K562 (cell line): Measurements from ENCODE around the gene CPM. TPM values are rescaled to one million over a fixed set of nuclear protein-coding genes. Genes with fewer than 3 reads are reported as not detected.
A peak's percentile ranks its signal among the peaks of the same experiment; 100 is the strongest.

ENCODE experiments used
- BRCA1 ChIP-seq, 2 experiments: fragments of 450-650 bp in 1 of 2; sonication (generic) in 1 of 2; formaldehyde crosslinking in 1 of 2; IDR thresholded peaks; 2 replicates each; pipeline versions ENCODE4 v1.5.0 to v1.6.1; 2017 to 2020; ENCODE audit warnings: mild to moderate bottlenecking in 1 of 2, missing genetic modification reagents in 1 of 2
- FOXM1 ChIP-seq, 2 experiments: fragments of 450-650 bp in 1 of 2; sonication (generic) in 1 of 2; formaldehyde crosslinking in 1 of 2; IDR thresholded peaks; 2 replicates each; pipeline versions ENCODE4 v1.6.1 to v1.9.0; 2017 to 2022; ENCODE audit warnings: low read depth in 2 of 2, mild to moderate bottlenecking in 2 of 2, missing genetic modification reagents in 1 of 2, moderate library complexity in 1 of 2
- HDAC3 ChIP-seq: fragments of 450-650 bp; IDR thresholded peaks from 2 replicates; pipeline ENCODE4 v1.6.1; 2018; ENCODE audit warnings: borderline replicate concordance, mild to moderate bottlenecking, moderate library complexity; ENCODE audit not compliant: partially characterized antibody
- MAFG ChIP-seq: fragments of 450-650 bp; conservative IDR thresholded peaks from 2 replicates; pipeline ENCODE4 v1.6.1; 2016; ENCODE audit warnings: missing genetic modification characterization, missing compliant biosample characterization
- MXI1 ChIP-seq: IDR thresholded peaks from 2 replicates; pipeline ENCODE4 v1.6.1; 2011; ENCODE audit warnings: low read depth, mild to moderate bottlenecking, improper control_type of control experiment, low read length
- RAD51 ChIP-seq: fragments of 450-650 bp; IDR thresholded peaks from 2 replicates; pipeline ENCODE4 v1.7.1; 2016; ENCODE audit warnings: low read depth, mild to moderate bottlenecking, borderline replicate concordance
- SIN3A ChIP-seq, 2 experiments: fragments of 150-350 bp in 1 of 2; IDR thresholded peaks; 2 replicates each; pipeline ENCODE4 v1.6.1; 2011 to 2016; ENCODE audit warnings: borderline replicate concordance in 2 of 2, low read depth in 2 of 2, low read length in 2 of 2, mild to moderate bottlenecking in 2 of 2, moderate library complexity in 2 of 2; ENCODE audit not compliant: control insufficient read depth in 1 of 2
- TEAD1 ChIP-seq, 2 experiments: fragments of 450-650 bp in 1 of 2; sonication (generic) in 1 of 2; formaldehyde crosslinking; IDR thresholded peaks; 2 replicates each; pipeline versions ENCODE4 v1.4.0 to v1.8.0; 2020 to 2022; ENCODE audit warnings: mild to moderate bottlenecking in 2 of 2, missing genetic modification reagents in 1 of 2
- YBX1 ChIP-seq: fragments of 450-650 bp; IDR thresholded peaks from 2 replicates; pipeline ENCODE4 v1.7.1; 2016; ENCODE audit warnings: mild to moderate bottlenecking
- ZNF589 ChIP-seq: fragments of 200-800 bp; sonication (Bioruptor generic); IDR thresholded peaks from 2 replicates; pipeline ENCODE4 v1.6.1; 2016; ENCODE audit warnings: low read depth, missing genetic modification characterization, missing compliant biosample characterization
- ZNF778 ChIP-seq: fragments of 450-650 bp; formaldehyde crosslinking; IDR thresholded peaks from 2 replicates; pipeline ENCODE4 v1.4.0; 2020; ENCODE audit warnings: mild to moderate bottlenecking, moderate library complexity
- polyA plus RNA-seq, 8 experiments: library from polyadenylated mRNA; depleted of rRNA in 4 of 8; stranded (reverse) in 5 of 8; unstranded in 3 of 8; fragments of >200 nt; fragmentation: Nextera tagmentation in 2 of 8; fragmentation: Illumina TruSeq in 1 of 8; extraction: Ambion mirVana in 2 of 8; extraction: Trizol in 1 of 8; gene quantifications; 2 replicates each; pipeline versions ENCODE4 v1.2.1 to v1.2.3, GENCODE V29; 2011 to 2014; ENCODE audit warnings: inconsistent platforms in 1 of 8, missing spikeins in 1 of 8
- total RNA-seq, 7 experiments: library from RNA; depleted of rRNA in 6 of 7; stranded (reverse); fragments of >200 nt in 6 of 7; fragmentation: Illumina TruSeq in 2 of 7; extraction: Trizol in 2 of 7; gene quantifications; 2 replicates each; pipeline versions ENCODE4 v1.2.1 to v1.2.3, GENCODE V29; 2011 to 2021; ENCODE audit warnings: low replicate concordance in 1 of 7
- TF ChIP-seq, protein P1 (sequence below): sonication (generic); formaldehyde crosslinking; IDR thresholded peaks from 2 replicates; pipeline ENCODE4 v1.9.0; 2022; ENCODE audit warnings: mild to moderate bottlenecking, missing genetic modification reagents
- TF ChIP-seq, protein P2 (sequence below): sonication (generic); formaldehyde crosslinking; IDR thresholded peaks from 2 replicates; pipeline ENCODE4 v1.8.0; 2023; ENCODE audit warnings: mild to moderate bottlenecking, missing genetic modification reagents
- TF ChIP-seq, protein P3 (sequence below): sonication (generic); formaldehyde crosslinking; IDR thresholded peaks from 2 replicates; pipeline ENCODE4 v1.8.0; 2022; ENCODE audit warnings: mild to moderate bottlenecking, missing genetic modification reagents
- TF ChIP-seq, protein P4 (sequence below): fragments of 450-650 bp; formaldehyde crosslinking; IDR thresholded peaks from 2 replicates; pipeline ENCODE4 v1.4.0; 2020; ENCODE audit warnings: mild to moderate bottlenecking, mixed read lengths

Gene CPM
- total and polyA plus RNA-seq, 9 of the 15 experiments (the other 6 are each of a cell fraction or from before 2014, with no cell fraction given): 0.31 TPM; not detected in 8

DNA sequence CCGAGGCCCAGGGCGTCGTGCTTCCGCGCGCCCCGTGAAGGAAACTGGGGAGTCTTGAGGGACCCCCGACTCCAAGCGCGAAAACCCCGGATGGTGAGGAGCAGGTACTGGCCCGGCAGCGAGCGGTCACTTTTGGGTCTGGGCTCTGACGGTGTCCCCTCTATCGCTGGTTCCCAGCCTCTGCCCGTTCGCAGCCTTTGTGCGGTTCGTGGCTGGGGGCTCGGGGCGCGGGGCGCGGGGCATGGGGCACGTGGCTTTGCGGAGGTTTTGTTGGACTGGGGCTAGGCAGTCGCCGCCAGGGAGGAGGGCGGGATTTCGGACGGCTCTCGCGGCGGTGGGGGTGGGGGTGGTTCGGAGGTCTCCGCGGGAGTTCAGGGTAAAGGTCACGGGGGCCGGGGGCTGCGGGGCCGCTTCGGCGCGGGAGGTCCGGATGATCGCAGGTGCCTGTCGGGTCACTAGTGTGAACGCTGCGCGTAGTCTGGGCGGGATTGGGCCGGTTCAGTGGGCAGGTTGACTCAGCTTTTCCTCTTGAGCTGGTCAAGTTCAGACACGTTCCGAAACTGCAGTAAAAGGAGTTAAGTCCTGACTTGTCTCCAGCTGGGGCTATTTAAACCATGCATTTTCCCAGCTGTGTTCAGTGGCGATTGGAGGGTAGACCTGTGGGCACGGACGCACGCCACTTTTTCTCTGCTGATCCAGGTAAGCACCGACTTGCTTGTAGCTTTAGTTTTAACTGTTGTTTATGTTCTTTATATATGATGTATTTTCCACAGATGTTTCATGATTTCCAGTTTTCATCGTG, 124.4 kb downstream of the CPM start (continued):
- no peak for TF ChIP-seq ZNF778 (CRISPR knock-in tag)
- peak; percentile 57 for TF ChIP-seq MAFG (tag)
- no peak for TF ChIP-seq HDAC3
- TF ChIP-seq, protein P1, sequence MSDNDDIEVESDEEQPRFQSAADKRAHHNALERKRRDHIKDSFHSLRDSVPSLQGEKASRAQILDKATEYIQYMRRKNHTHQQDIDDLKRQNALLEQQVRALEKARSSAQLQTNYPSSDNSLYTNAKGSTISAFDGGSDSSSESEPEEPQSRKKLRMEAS (CRISPR knock-in tag): 0 out of 2 replicates have a peak, but pooled peaks have one; percentile 58
- TF ChIP-seq, protein P2, sequence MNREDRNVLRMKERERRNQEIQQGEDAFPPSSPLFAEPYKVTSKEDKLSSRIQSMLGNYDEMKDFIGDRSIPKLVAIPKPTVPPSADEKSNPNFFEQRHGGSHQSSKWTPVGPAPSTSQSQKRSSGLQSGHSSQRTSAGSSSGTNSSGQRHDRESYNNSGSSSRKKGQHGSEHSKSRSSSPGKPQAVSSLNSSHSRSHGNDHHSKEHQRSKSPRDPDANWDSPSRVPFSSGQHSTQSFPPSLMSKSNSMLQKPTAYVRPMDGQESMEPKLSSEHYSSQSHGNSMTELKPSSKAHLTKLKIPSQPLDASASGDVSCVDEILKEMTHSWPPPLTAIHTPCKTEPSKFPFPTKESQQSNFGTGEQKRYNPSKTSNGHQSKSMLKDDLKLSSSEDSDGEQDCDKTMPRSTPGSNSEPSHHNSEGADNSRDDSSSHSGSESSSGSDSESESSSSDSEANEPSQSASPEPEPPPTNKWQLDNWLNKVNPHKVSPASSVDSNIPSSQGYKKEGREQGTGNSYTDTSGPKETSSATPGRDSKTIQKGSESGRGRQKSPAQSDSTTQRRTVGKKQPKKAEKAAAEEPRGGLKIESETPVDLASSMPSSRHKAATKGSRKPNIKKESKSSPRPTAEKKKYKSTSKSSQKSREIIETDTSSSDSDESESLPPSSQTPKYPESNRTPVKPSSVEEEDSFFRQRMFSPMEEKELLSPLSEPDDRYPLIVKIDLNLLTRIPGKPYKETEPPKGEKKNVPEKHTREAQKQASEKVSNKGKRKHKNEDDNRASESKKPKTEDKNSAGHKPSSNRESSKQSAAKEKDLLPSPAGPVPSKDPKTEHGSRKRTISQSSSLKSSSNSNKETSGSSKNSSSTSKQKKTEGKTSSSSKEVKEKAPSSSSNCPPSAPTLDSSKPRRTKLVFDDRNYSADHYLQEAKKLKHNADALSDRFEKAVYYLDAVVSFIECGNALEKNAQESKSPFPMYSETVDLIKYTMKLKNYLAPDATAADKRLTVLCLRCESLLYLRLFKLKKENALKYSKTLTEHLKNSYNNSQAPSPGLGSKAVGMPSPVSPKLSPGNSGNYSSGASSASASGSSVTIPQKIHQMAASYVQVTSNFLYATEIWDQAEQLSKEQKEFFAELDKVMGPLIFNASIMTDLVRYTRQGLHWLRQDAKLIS (CRISPR knock-in tag): peak; percentile 9; the same call in 1 of the 2 replicates
- TF ChIP-seq, protein P3, sequence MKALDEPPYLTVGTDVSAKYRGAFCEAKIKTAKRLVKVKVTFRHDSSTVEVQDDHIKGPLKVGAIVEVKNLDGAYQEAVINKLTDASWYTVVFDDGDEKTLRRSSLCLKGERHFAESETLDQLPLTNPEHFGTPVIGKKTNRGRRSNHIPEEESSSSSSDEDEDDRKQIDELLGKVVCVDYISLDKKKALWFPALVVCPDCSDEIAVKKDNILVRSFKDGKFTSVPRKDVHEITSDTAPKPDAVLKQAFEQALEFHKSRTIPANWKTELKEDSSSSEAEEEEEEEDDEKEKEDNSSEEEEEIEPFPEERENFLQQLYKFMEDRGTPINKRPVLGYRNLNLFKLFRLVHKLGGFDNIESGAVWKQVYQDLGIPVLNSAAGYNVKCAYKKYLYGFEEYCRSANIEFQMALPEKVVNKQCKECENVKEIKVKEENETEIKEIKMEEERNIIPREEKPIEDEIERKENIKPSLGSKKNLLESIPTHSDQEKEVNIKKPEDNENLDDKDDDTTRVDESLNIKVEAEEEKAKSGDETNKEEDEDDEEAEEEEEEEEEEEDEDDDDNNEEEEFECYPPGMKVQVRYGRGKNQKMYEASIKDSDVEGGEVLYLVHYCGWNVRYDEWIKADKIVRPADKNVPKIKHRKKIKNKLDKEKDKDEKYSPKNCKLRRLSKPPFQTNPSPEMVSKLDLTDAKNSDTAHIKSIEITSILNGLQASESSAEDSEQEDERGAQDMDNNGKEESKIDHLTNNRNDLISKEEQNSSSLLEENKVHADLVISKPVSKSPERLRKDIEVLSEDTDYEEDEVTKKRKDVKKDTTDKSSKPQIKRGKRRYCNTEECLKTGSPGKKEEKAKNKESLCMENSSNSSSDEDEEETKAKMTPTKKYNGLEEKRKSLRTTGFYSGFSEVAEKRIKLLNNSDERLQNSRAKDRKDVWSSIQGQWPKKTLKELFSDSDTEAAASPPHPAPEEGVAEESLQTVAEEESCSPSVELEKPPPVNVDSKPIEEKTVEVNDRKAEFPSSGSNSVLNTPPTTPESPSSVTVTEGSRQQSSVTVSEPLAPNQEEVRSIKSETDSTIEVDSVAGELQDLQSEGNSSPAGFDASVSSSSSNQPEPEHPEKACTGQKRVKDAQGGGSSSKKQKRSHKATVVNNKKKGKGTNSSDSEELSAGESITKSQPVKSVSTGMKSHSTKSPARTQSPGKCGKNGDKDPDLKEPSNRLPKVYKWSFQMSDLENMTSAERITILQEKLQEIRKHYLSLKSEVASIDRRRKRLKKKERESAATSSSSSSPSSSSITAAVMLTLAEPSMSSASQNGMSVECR (CRISPR knock-in tag): peak; percentile 76; the same call in 1 of the 2 replicates
- TF ChIP-seq YBX1: no peak
- TF ChIP-seq ZNF589 (CRISPR knock-in tag): peak; percentile 8
- peak; percentile 15; the same call in 1 of the 2 replicates for TF ChIP-seq FOXM1 (IDR thresholded peaks at IDR 0.05; ENCODE audit: low read depth)
- no peak; the same call in 1 of the 2 replicates for TF ChIP-seq FOXM1 (CRISPR knock-in tag; IDR thresholded peaks at IDR 0.05; ENCODE audit: low read depth)
- TF ChIP-seq BRCA1 (IDR thresholded peaks at IDR 0.05): no peak
- no peak for TF ChIP-seq BRCA1 (CRISPR knock-in tag; IDR thresholded peaks at IDR 0.05)
- peak; percentile 86 to 97 for TF ChIP-seq SIN3A (IDR thresholded peaks at IDR 0.05; ENCODE audit: borderline replicate concordance in 2 of 2, control insufficient read depth in 1 of 2, low read depth in 2 of 2, low read length in 2 of 2)
- no peak for TF ChIP-seq RAD51
- TF ChIP-seq TEAD1 (CRISPR knock-in tag; IDR thresholded peaks at IDR 0.05): 0 out of 4 replicates have a peak, but pooled peaks of 1 of the 2 experiments have one; percentile 15
- TF ChIP-seq MXI1: peak; percentile 49; the same call in 1 of the 2 replicates
- TF ChIP-seq, protein P4, sequence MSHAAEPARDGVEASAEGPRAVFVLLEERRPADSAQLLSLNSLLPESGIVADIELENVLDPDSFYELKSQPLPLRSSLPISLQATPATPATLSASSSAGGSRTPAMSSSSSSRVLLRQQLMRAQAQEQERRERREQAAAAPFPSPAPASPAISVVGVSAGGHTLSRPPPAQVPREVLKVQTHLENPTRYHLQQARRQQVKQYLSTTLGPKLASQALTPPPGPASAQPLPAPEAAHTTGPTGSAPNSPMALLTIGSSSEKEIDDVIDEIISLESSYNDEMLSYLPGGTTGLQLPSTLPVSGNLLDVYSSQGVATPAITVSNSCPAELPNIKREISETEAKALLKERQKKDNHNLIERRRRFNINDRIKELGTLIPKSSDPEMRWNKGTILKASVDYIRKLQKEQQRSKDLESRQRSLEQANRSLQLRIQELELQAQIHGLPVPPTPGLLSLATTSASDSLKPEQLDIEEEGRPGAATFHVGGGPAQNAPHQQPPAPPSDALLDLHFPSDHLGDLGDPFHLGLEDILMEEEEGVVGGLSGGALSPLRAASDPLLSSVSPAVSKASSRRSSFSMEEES (CRISPR knock-in tag): no peak
